ENCODE results near the gene TRPM4.

TRPM4 gene

GRCh38 chr19:49114630-49115363 lies 42.8 kb upstream of the TRPM4 start (continued):
- peak; percentile 78 for TF ChIP-seq PRDM10 (tag by site-specific recombination; IDR thresholded peaks at IDR 0.05)
- TF ChIP-seq EGR2 (tag by site-specific recombination; IDR thresholded peaks at IDR 0.05; ENCODE audit: low read depth): peak; percentile 66; the same call in 1 of the 2 replicates
- TF ChIP-seq KLF16 (tag by site-specific recombination; IDR thresholded peaks at IDR 0.05): 0 out of 2 replicates have a peak, but pooled peaks have one; percentile 45
- TF ChIP-seq GLIS2 (tag by site-specific recombination; IDR thresholded peaks at IDR 0.05): peak; percentile 80
- no peak for TF ChIP-seq ZNF239 (tag by site-specific recombination; IDR thresholded peaks at IDR 0.05)
- 0 out of 2 replicates have a peak, but pooled peaks have one; percentile 29 for TF ChIP-seq ZNF843 (tag by site-specific recombination; IDR thresholded peaks at IDR 0.05)
- TF ChIP-seq MZF1 (tag by site-specific recombination; IDR thresholded peaks at IDR 0.05; ENCODE audit: borderline replicate concordance): no peak
- TF ChIP-seq, protein P1, sequence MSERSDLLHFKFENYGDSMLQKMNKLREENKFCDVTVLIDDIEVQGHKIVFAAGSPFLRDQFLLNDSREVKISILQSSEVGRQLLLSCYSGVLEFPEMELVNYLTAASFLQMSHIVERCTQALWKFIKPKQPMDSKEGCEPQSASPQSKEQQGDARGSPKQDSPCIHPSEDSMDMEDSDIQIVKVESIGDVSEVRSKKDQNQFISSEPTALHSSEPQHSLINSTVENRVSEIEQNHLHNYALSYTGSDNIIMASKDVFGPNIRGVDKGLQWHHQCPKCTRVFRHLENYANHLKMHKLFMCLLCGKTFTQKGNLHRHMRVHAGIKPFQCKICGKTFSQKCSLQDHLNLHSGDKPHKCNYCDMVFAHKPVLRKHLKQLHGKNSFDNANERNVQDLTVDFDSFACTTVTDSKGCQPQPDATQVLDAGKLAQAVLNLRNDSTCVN (tag by site-specific recombination; optimal IDR thresholded peaks at IDR 0.05): peak; percentile 77
- peak; percentile 91 for TF ChIP-seq ZNF76 (tag by site-specific recombination; IDR thresholded peaks at IDR 0.05; ENCODE audit: borderline replicate concordance, low read depth)
- TF ChIP-seq, protein P2, sequence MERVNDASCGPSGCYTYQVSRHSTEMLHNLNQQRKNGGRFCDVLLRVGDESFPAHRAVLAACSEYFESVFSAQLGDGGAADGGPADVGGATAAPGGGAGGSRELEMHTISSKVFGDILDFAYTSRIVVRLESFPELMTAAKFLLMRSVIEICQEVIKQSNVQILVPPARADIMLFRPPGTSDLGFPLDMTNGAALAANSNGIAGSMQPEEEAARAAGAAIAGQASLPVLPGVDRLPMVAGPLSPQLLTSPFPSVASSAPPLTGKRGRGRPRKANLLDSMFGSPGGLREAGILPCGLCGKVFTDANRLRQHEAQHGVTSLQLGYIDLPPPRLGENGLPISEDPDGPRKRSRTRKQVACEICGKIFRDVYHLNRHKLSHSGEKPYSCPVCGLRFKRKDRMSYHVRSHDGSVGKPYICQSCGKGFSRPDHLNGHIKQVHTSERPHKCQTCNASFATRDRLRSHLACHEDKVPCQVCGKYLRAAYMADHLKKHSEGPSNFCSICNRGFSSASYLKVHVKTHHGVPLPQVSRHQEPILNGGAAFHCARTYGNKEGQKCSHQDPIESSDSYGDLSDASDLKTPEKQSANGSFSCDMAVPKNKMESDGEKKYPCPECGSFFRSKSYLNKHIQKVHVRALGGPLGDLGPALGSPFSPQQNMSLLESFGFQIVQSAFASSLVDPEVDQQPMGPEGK (tag by site-specific recombination; IDR thresholded peaks at IDR 0.05): peak; percentile 69
- TF ChIP-seq ZBTB8A (tag by site-specific recombination; IDR thresholded peaks at IDR 0.05): peak; percentile 58
- TF ChIP-seq, protein P3, sequence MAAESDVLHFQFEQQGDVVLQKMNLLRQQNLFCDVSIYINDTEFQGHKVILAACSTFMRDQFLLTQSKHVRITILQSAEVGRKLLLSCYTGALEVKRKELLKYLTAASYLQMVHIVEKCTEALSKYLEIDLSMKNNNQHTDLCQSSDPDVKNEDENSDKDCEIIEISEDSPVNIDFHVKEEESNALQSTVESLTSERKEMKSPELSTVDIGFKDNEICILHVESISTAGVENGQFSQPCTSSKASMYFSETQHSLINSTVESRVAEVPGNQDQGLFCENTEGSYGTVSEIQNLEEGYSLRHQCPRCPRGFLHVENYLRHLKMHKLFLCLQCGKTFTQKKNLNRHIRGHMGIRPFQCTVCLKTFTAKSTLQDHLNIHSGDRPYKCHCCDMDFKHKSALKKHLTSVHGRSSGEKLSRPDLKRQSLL (tag by site-specific recombination; IDR thresholded peaks at IDR 0.05): peak; percentile 99
- no peak for TF ChIP-seq ZEB2 (tag by site-specific recombination; IDR thresholded peaks at IDR 0.05)
- peak; percentile 95 for TF ChIP-seq ZBTB20 (tag by site-specific recombination; IDR thresholded peaks at IDR 0.05)
- peak; percentile 71 for TF ChIP-seq GLIS1 (tag by site-specific recombination; IDR thresholded peaks at IDR 0.05)
- TF ChIP-seq SP2 (tag by site-specific recombination; IDR thresholded peaks at IDR 0.05): peak; percentile 47
- peak; percentile 76 for TF ChIP-seq ZXDB (tag by site-specific recombination; IDR thresholded peaks at IDR 0.05)
- TF ChIP-seq, protein P4, sequence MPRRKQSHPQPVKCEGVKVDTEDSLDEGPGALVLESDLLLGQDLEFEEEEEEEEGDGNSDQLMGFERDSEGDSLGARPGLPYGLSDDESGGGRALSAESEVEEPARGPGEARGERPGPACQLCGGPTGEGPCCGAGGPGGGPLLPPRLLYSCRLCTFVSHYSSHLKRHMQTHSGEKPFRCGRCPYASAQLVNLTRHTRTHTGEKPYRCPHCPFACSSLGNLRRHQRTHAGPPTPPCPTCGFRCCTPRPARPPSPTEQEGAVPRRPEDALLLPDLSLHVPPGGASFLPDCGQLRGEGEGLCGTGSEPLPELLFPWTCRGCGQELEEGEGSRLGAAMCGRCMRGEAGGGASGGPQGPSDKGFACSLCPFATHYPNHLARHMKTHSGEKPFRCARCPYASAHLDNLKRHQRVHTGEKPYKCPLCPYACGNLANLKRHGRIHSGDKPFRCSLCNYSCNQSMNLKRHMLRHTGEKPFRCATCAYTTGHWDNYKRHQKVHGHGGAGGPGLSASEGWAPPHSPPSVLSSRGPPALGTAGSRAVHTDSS (tag by site-specific recombination; IDR thresholded peaks at IDR 0.05): peak; percentile 76
- peak; percentile 78 for TF ChIP-seq SP3 (tag by site-specific recombination; IDR thresholded peaks at IDR 0.05)
- TF ChIP-seq, protein P5, sequence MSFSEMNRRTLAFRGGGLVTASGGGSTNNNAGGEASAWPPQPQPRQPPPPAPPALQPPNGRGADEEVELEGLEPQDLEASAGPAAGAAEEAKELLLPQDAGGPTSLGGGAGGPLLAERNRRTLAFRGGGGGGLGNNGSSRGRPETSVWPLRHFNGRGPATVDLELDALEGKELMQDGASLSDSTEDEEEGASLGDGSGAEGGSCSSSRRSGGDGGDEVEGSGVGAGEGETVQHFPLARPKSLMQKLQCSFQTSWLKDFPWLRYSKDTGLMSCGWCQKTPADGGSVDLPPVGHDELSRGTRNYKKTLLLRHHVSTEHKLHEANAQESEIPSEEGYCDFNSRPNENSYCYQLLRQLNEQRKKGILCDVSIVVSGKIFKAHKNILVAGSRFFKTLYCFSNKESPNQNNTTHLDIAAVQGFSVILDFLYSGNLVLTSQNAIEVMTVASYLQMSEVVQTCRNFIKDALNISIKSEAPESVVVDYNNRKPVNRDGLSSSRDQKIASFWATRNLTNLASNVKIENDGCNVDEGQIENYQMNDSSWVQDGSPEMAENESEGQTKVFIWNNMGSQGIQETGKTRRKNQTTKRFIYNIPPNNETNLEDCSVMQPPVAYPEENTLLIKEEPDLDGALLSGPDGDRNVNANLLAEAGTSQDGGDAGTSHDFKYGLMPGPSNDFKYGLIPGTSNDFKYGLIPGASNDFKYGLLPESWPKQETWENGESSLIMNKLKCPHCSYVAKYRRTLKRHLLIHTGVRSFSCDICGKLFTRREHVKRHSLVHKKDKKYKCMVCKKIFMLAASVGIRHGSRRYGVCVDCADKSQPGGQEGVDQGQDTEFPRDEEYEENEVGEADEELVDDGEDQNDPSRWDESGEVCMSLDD (tag by site-specific recombination; IDR thresholded peaks at IDR 0.05): peak; percentile 67; the same call in 1 of the 2 replicates
- peak; percentile 72; the same call in 1 of the 2 replicates for TF ChIP-seq KLF8 (tag by site-specific recombination; IDR thresholded peaks at IDR 0.05)
- TF ChIP-seq ZFP69B (tag by site-specific recombination; IDR thresholded peaks at IDR 0.05): peak; percentile 98
- no peak for TF ChIP-seq ZNF121 (tag by site-specific recombination; IDR thresholded peaks at IDR 0.05)
- TF ChIP-seq, protein P6, sequence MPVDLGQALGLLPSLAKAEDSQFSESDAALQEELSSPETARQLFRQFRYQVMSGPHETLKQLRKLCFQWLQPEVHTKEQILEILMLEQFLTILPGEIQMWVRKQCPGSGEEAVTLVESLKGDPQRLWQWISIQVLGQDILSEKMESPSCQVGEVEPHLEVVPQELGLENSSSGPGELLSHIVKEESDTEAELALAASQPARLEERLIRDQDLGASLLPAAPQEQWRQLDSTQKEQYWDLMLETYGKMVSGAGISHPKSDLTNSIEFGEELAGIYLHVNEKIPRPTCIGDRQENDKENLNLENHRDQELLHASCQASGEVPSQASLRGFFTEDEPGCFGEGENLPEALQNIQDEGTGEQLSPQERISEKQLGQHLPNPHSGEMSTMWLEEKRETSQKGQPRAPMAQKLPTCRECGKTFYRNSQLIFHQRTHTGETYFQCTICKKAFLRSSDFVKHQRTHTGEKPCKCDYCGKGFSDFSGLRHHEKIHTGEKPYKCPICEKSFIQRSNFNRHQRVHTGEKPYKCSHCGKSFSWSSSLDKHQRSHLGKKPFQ (tag by site-specific recombination; IDR thresholded peaks at IDR 0.05): no peak
- TF ChIP-seq ZNF473 (tag by site-specific recombination; IDR thresholded peaks at IDR 0.05): no peak

All from HEK293 (cell line).